ENCODE results near the gene TM2D1. TPM values are rescaled to one million over a fixed set of nuclear protein-coding genes. Genes with fewer than 3 reads are reported as not detected.
A peak's percentile ranks its signal among the peaks of the same experiment; 100 is the strongest.

TM2D1 gene
- polyA plus RNA-seq, 1 donor, result 87.8 TPM

GRCh38 chr1:61647142-61647541, 77.8 kb downstream of the TM2D1 start:
- DNase-seq, result no peak

GRCh38 chr1:61645476-61645875, 79.5 kb downstream of the TM2D1 start:
- DNase-seq, result no peak

GRCh38 chr1:61644303-61644702, 80.6 kb downstream of the TM2D1 start:
- no peak for DNase-seq

- DNase-seq, result no peak
These were observed 82.3 kb downstream of the TM2D1 start for GRCh38 chr1:61642475-61643232.

GRCh38 chr1:61641578-61642336, 83.2 kb downstream of the TM2D1 start:
- peak; percentile 46 for DNase-seq

GRCh38 chr1:61640531-61641530, 84.1 kb downstream of the TM2D1 start:
- DNase-seq, result no peak

GRCh38 chr1:61639608-61640336, 85.2 kb downstream of the TM2D1 start:
- DNase-seq, result no peak

- DNase-seq, result no peak
These were observed 85.9 kb downstream of the TM2D1 start for GRCh38 chr1:61638911-61639605.

GRCh38 chr1:61638296-61638695, 86.6 kb downstream of the TM2D1 start:
- DNase-seq, result no peak

GRCh38 chr1:61637470-61637869, 87.5 kb downstream of the TM2D1 start:
- DNase-seq, result no peak

- DNase-seq, result no peak
These were observed 88.1 kb downstream of the TM2D1 start for GRCh38 chr1:61636814-61637213.

GRCh38 chr1:61636376-61636775, 88.6 kb downstream of the TM2D1 start:
- no peak for DNase-seq

- no peak for DNase-seq
These were observed 89.4 kb downstream of the TM2D1 start for GRCh38 chr1:61635557-61635956.

- DNase-seq, result no peak
These were observed 93.5 kb downstream of the TM2D1 start for GRCh38 chr1:61631436-61631835.

Other genes starting within 250 kb of the TM2D1 start
- gene PATJ, start 17.3 kb upstream of the TM2D1 start, polyA plus RNA-seq (ENCODE audit: insufficient read length), result 65.6 TPM